Endothelial cell of umbilical vein (primary cell): ENCODE data around the gene U2AF2.

Experiments used
- CTCF ChIP-seq, 2 donors: IDR thresholded peaks; 1 replicate in 1 of 2; 2 replicates in 1 of 2; pipeline ENCODE4 v1.5.1; 2011; ENCODE audit warnings: low read length in 2 of 2, mild to moderate bottlenecking in 2 of 2, moderate library complexity in 2 of 2, control low read depth in 1 of 2, inconsistent platforms in 1 of 2, low read depth in 1 of 2; ENCODE audit not compliant: insufficient read depth in 1 of 2; ENCODE audit errors: extremely low read depth in 1 of 2
- EZH2 ChIP-seq: IDR thresholded peaks from 2 replicates; pipeline ENCODE4 v1.6.1; 2012; ENCODE audit warnings: borderline replicate concordance, low read depth, mild to moderate bottlenecking, moderate library complexity, low read length, inconsistent platforms; ENCODE audit not compliant: severe bottlenecking
- FOS ChIP-seq: IDR thresholded peaks from 2 replicates; pipeline ENCODE4 v1.6.1; 2011; ENCODE audit warnings: mild to moderate bottlenecking, low read length, moderate library complexity, borderline replicate concordance; ENCODE audit not compliant: insufficient read depth
- GATA2 ChIP-seq: IDR thresholded peaks from 2 replicates; pipeline ENCODE4 v1.7.0; 2011; ENCODE audit warnings: low read depth, mild to moderate bottlenecking, moderate library complexity, mixed read lengths, low read length; ENCODE audit not compliant: insufficient read length, insufficient read depth
- JUN ChIP-seq: IDR thresholded peaks from 2 replicates; pipeline ENCODE4 v1.6.1; 2011; ENCODE audit warnings: borderline replicate concordance, low read depth; ENCODE audit not compliant: insufficient read length, insufficient read depth
- MAX ChIP-seq: IDR thresholded peaks from 2 replicates; pipeline ENCODE4 v1.6.1; 2011; ENCODE audit not compliant: insufficient read depth, insufficient read length
- MYC ChIP-seq: IDR thresholded peaks from one replicate; pipeline ENCODE4 v1.6.1; 2011; ENCODE audit warnings: mild to moderate bottlenecking, low read depth, low read length
- POLR2A ChIP-seq: IDR thresholded peaks from 2 replicates; pipeline ENCODE4 v1.6.1; 2012; ENCODE audit warnings: low read depth, mild to moderate bottlenecking, control low read depth, low read length
- POLR2AphosphoS5 ChIP-seq: IDR thresholded peaks from 2 replicates; pipeline ENCODE4 v1.6.1; 2012; ENCODE audit warnings: low read depth, mild to moderate bottlenecking, control low read depth, low read length, moderate library complexity; ENCODE audit not compliant: insufficient read depth

DNA sequence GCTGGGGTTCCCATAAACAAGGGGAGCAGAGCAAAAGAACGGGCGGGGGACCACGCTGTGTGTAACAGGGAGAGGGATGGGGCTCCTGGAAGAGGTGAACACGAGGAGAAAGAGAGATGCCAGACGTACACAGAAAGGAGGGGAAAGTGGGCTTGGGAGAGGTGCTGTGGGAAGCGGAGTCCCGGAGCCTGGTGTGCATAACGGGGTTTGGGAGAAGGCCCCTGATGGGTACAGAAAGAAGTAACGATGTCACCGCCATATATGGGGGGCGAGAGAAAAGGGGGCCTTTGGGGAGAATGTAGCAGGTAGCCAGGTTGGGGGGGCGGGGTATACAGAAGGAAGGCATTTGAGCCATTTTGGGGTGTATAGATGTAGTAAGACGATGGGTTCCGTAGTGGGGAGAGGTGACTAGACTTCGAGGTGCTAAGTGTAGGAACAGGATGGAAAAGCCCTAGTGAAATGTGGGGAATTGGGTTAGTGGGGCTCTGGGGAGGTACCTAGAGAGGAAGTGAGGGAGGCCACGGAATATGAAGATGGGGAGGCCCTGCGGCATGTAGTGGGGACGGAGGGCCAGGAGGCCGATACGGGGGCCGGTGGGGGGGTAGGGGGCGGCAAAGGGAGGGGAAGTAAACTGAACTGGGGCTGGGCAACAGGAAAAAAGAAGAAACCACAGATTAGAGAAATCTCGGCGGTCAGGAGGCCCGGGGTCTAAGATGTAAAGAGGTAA, 13.2 kb upstream of the U2AF2 start:
- TF ChIP-seq FOS = no peak
- no peak for TF ChIP-seq EZH2
- no peak for TF ChIP-seq CTCF (IDR thresholded peaks at IDR 0.05; ENCODE audit: extremely low read depth in 1 of 2, insufficient read depth in 1 of 2, low read depth in 1 of 2, low read length in 2 of 2)
- TF ChIP-seq POLR2AphosphoS5 = no peak
- TF ChIP-seq POLR2A = no peak
- no peak for TF ChIP-seq MYC
- no peak for TF ChIP-seq MAX
- TF ChIP-seq JUN = no peak
- no peak for TF ChIP-seq GATA2
